ENCODE results near the gene CHRND. TPM values are rescaled to one million over a fixed set of nuclear protein-coding genes. Genes with fewer than 3 reads are reported as not detected.

The CHRND gene
- total RNA-seq, 2 experiments from 2014 or later: not detected

GRCh38 chr2:232519581-232520438, 6.2 kb upstream of the CHRND start, which contains the start of gene PRSS56:
Gene PRSS56 (plus strand): TSS chr2:232520388. CDS start chr2:232520599, 211 bp downstream.
- Mint-ChIP-seq H3K4me3 (no peak within 1 kb of the TSS), H3K27me3 (peaks cover 29% of the 10 kb centered on the region), H3K4me1 (ENCODE audit: low read depth) (peaks cover 10% of the 10 kb centered on the region), H3K36me3 (no peaks in the 10 kb centered on the region), H3K9me3 (no peaks in the 10 kb centered on the region), H3K27ac (no peak within 1 kb of the TSS)
- intact Hi-C loops (cut with micrococcal nuclease): loop anchor here (10.0 kb wide), 1 partner anchor 615 kb away; no protein-coding TSS in a partner anchor
- CTCF ChIA-PET: interaction anchor here (1.8 kb wide), 2 partner anchors 12 to 75 kb away, joined by 5 to 6 read pairs; no protein-coding TSS in a partner anchor
- no peak for DNase-seq
- POLR2A ChIA-PET: no interaction called here

- Mint-ChIP-seq H3K27me3 (peaks cover 30% of the 10 kb centered on the region), H3K27ac (no peak overlapping the region), H3K4me3 (no peak overlapping the region), H3K36me3 (no peaks in the 10 kb centered on the region), H3K9me3 (no peaks in the 10 kb centered on the region), H3K4me1 (ENCODE audit: low read depth) (peaks cover 10% of the 10 kb centered on the region)
- CTCF ChIA-PET: interaction anchor here (0.7 to 2.6 kb wide), 5 partner anchors 11 to 76 kb away, joined by 3 to 19 read pairs (median 5); no protein-coding TSS in a partner anchor
- intact Hi-C loops (cut with micrococcal nuclease): loop anchor here (10.0 kb wide), 1 partner anchor 616 kb away; no protein-coding TSS in a partner anchor
- POLR2A ChIA-PET: no interaction called here
- DNase-seq: no peak
Measured at GRCh38 chr2:232520489-232520888, 5.5 kb upstream of the CHRND start.

- no peak overlapping the region for H3K4me3 Mint-ChIP-seq
- ChIA-PET CTCF (interaction anchor here (0.7 to 2.6 kb wide), 5 partner anchors 10 to 76 kb away, joined by 3 to 19 read pairs (median 5); no protein-coding TSS in a partner anchor), POLR2A (no interaction called here)
- H3K27ac Mint-ChIP-seq: no peak overlapping the region
- DNase-seq: no peak
- H3K27me3 Mint-ChIP-seq: peaks cover 30% of the 10 kb centered on the region
- intact Hi-C loops (cut with micrococcal nuclease): loop anchor here (10.0 kb wide), 1 partner anchor 616 kb away; no protein-coding TSS in a partner anchor
- peaks cover 10% of the 10 kb centered on the region for H3K4me1 Mint-ChIP-seq (ENCODE audit: low read depth)
- no peaks in the 10 kb centered on the region for H3K36me3 Mint-ChIP-seq
- no peaks in the 10 kb centered on the region for H3K9me3 Mint-ChIP-seq
Measured at GRCh38 chr2:232521098-232521497, 4.9 kb upstream of the CHRND start.

GRCh38 chr2:232521959-232522622, 3.9 kb upstream of the CHRND start:
- ChIA-PET POLR2A (no interaction called here), CTCF (interaction anchor here (0.7 to 2.6 kb wide), 10 partner anchors 9 to 186 kb away, joined by 3 to 19 read pairs (median 4); no protein-coding TSS in a partner anchor)
- no peak overlapping the region for H3K27ac Mint-ChIP-seq
- DNase-seq: peak; percentile 68
- H3K4me1 Mint-ChIP-seq (ENCODE audit: low read depth): peaks cover 10% of the 10 kb centered on the region
- H3K27me3 Mint-ChIP-seq: peaks cover 38% of the 10 kb centered on the region
- no peaks in the 10 kb centered on the region for H3K9me3 Mint-ChIP-seq
- H3K36me3 Mint-ChIP-seq: no peaks in the 10 kb centered on the region
- intact Hi-C loops (cut with micrococcal nuclease): loop anchor here (1.0 to 10.0 kb wide), 2 partner anchors 76 to 617 kb away; no protein-coding TSS in a partner anchor
- no peak overlapping the region for H3K4me3 Mint-ChIP-seq

GRCh38 chr2:232522623-232523401, 3.1 kb upstream of the CHRND start:
- ChIA-PET CTCF (interaction anchor here (0.7 to 2.6 kb wide), 11 partner anchors 8 to 187 kb away, joined by 3 to 19 read pairs (median 4); no protein-coding TSS in a partner anchor), POLR2A (no interaction called here)
- no peak for DNase-seq
- H3K36me3 Mint-ChIP-seq: no peaks in the 10 kb centered on the region
- intact Hi-C loops (cut with micrococcal nuclease): loop anchor here (1.0 to 10.0 kb wide), 2 partner anchors 77 to 618 kb away; no protein-coding TSS in a partner anchor
- no peaks in the 10 kb centered on the region for H3K9me3 Mint-ChIP-seq
- no peak overlapping the region for H3K27ac Mint-ChIP-seq
- no peak overlapping the region for H3K4me3 Mint-ChIP-seq
- peaks cover 41% of the 10 kb centered on the region for H3K27me3 Mint-ChIP-seq
- H3K4me1 Mint-ChIP-seq (ENCODE audit: low read depth): peaks cover 10% of the 10 kb centered on the region

- no peak for DNase-seq
- Mint-ChIP-seq H3K36me3 (no peaks in the 10 kb centered on the region), H3K4me1 (ENCODE audit: low read depth) (peaks cover 10% of the 10 kb centered on the region), H3K9me3 (no peaks in the 10 kb centered on the region), H3K4me3 (no peak overlapping the region), H3K27ac (no peak overlapping the region), H3K27me3 (peaks cover 45% of the 10 kb centered on the region)
- intact Hi-C loops (cut with micrococcal nuclease): loop anchor here (10.0 kb wide), 1 partner anchor 619 kb away; no protein-coding TSS in a partner anchor
- ChIA-PET CTCF (interaction anchor here (0.8 to 1.4 kb wide), 6 partner anchors 8 to 157 kb away, joined by 3 to 4 read pairs (median 4); no protein-coding TSS in a partner anchor), POLR2A (no interaction called here)
Measured at GRCh38 chr2:232523402-232523681, 2.6 kb upstream of the CHRND start.

GRCh38 chr2:232523682-232524597, 2.0 kb upstream of the CHRND start:
- no peaks in the 10 kb centered on the region for H3K9me3 Mint-ChIP-seq
- peaks cover 14% of the 10 kb centered on the region for H3K4me1 Mint-ChIP-seq (ENCODE audit: low read depth)
- POLR2A ChIA-PET: no interaction called here
- H3K27ac Mint-ChIP-seq: no peak overlapping the region
- H3K36me3 Mint-ChIP-seq: no peaks in the 10 kb centered on the region
- DNase-seq: peak; percentile 46
- H3K27me3 Mint-ChIP-seq: peaks cover 50% of the 10 kb centered on the region
- intact Hi-C loops (cut with micrococcal nuclease): loop anchor here (10.0 kb wide), 1 partner anchor 619 kb away; no protein-coding TSS in a partner anchor
- CTCF ChIA-PET: interaction anchor here (0.7 to 1.4 kb wide), 6 partner anchors 10 to 618 kb away, joined by 3 to 4 read pairs (median 4); no protein-coding TSS in a partner anchor
- no peak overlapping the region for H3K4me3 Mint-ChIP-seq

GRCh38 chr2:232524771-232525170, 1.2 kb upstream of the CHRND start:
- intact Hi-C loops (cut with micrococcal nuclease): loop anchor here (10.0 kb wide), 1 partner anchor 620 kb away; no protein-coding TSS in a partner anchor
- Mint-ChIP-seq H3K36me3 (no peaks in the 10 kb centered on the region), H3K4me1 (ENCODE audit: low read depth) (peaks cover 15% of the 10 kb centered on the region), H3K27ac (no peak overlapping the region), H3K4me3 (no peak overlapping the region), H3K27me3 (peaks cover 46% of the 10 kb centered on the region), H3K9me3 (no peaks in the 10 kb centered on the region)
- ChIA-PET POLR2A (no interaction called here), CTCF (interaction anchor here (1.4 kb wide), 1 partner anchor 86 kb away, joined by 4 read pairs; no protein-coding TSS in a partner anchor)
- DNase-seq: no peak

- no peak for DNase-seq
- no peaks in the 10 kb centered on the region for H3K36me3 Mint-ChIP-seq
- H3K27me3 Mint-ChIP-seq: peaks cover 45% of the 10 kb centered on the region
- H3K4me3 Mint-ChIP-seq: no peak overlapping the region
- intact Hi-C loops (cut with micrococcal nuclease): loop anchor here (10.0 kb wide), 1 partner anchor 620 kb away; no protein-coding TSS in a partner anchor
- ChIA-PET CTCF (no interaction called here), POLR2A (no interaction called here)
- no peaks in the 10 kb centered on the region for H3K9me3 Mint-ChIP-seq
- no peak overlapping the region for H3K27ac Mint-ChIP-seq
- peaks cover 15% of the 10 kb centered on the region for H3K4me1 Mint-ChIP-seq (ENCODE audit: low read depth)
Measured at GRCh38 chr2:232525199-232525598, 761 bp upstream of the CHRND start.

GRCh38 chr2:232526372-232526941, 497 bp downstream of the CHRND start:
- POLR2A ChIA-PET: no interaction called here
- CTCF ChIA-PET: no interaction called here
- intact Hi-C loops (cut with micrococcal nuclease): loop anchor here (10.0 kb wide), 1 partner anchor 622 kb away; no protein-coding TSS in a partner anchor
- H3K27ac Mint-ChIP-seq: no peak overlapping the region
- peaks cover 14% of the 10 kb centered on the region for H3K4me1 Mint-ChIP-seq (ENCODE audit: low read depth)
- H3K27me3 Mint-ChIP-seq: peaks cover 42% of the 10 kb centered on the region
- H3K4me3 Mint-ChIP-seq: no peak overlapping the region
- no peaks in the 10 kb centered on the region for H3K9me3 Mint-ChIP-seq
- DNase-seq: no peak
- no peaks in the 10 kb centered on the region for H3K36me3 Mint-ChIP-seq

All from activated CD4-positive, alpha-beta memory T cell treated with anti-CD3 and anti-CD28 coated beads for 36 hours (primary cell).